B cell (primary cell): ENCODE results near the gene SLC13A2.

ENCODE experiments used
- EZH2 ChIP-seq: IDR thresholded peaks from 2 replicates; pipeline ENCODE4 v1.6.1; 2012; ENCODE audit warnings: borderline replicate concordance, low read depth, mild to moderate bottlenecking, moderate library complexity, low read length; ENCODE audit not compliant: insufficient read depth, poor library complexity, severe bottlenecking
- TF ChIP-seq, protein P1 (sequence below): fragments of 200-600 bp; IDR thresholded peaks from one replicate; pipeline ENCODE4 v1.8.0; 2022; ENCODE audit warnings: antibody characterized with exemption, mild to moderate bottlenecking

- TF ChIP-seq, protein P1, sequence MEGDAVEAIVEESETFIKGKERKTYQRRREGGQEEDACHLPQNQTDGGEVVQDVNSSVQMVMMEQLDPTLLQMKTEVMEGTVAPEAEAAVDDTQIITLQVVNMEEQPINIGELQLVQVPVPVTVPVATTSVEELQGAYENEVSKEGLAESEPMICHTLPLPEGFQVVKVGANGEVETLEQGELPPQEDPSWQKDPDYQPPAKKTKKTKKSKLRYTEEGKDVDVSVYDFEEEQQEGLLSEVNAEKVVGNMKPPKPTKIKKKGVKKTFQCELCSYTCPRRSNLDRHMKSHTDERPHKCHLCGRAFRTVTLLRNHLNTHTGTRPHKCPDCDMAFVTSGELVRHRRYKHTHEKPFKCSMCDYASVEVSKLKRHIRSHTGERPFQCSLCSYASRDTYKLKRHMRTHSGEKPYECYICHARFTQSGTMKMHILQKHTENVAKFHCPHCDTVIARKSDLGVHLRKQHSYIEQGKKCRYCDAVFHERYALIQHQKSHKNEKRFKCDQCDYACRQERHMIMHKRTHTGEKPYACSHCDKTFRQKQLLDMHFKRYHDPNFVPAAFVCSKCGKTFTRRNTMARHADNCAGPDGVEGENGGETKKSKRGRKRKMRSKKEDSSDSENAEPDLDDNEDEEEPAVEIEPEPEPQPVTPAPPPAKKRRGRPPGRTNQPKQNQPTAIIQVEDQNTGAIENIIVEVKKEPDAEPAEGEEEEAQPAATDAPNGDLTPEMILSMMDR = no peak
- no peak for TF ChIP-seq EZH2
These were observed 73.7 kb downstream of the SLC13A2 start for GRCh38 chr17:28547096-28547622.
